ENCODE measurements around the gene CASP7.

- TF ChIP-seq CTCF (IDR thresholded peaks at IDR 0.05) (no peak), POLR2A (IDR thresholded peaks at IDR 0.05) (no peak), POLR2AphosphoS5 (IDR thresholded peaks at IDR 0.05) (no peak)
Measured at GRCh38 chr10:113720386-113720785, 40.7 kb downstream of the CASP7 start.

Measured in prostate gland (tissue), 2 donors.